H1 (cell line): ENCODE results near the gene AGAP1.

Source experiments
- BACH1 ChIP-seq: IDR thresholded peaks from 2 replicates; pipeline ENCODE4 v1.6.1; 2012; ENCODE audit warnings: low read length, improper control_type of control experiment
- CTCF ChIP-seq, 3 experiments: IDR thresholded peaks; 1 replicate in 2 of 3; 2 replicates in 1 of 3; pipeline versions ENCODE4 v1.5.1 to v1.6.1; 2011; ENCODE audit warnings: low read length in 3 of 3, mild to moderate bottlenecking in 3 of 3, inconsistent platforms in 2 of 3, low read depth in 1 of 3, moderate library complexity in 1 of 3; ENCODE audit not compliant: insufficient read depth in 1 of 3; ENCODE audit errors: control extremely low read depth in 1 of 3
- EP300 ChIP-seq, 2 experiments: IDR thresholded peaks; 1 replicate in 1 of 2; 2 replicates in 1 of 2; pipeline ENCODE4 v1.6.1; 2011 to 2012; ENCODE audit warnings: low read depth in 2 of 2, low read length in 2 of 2, mild to moderate bottlenecking in 2 of 2, borderline replicate concordance in 1 of 2, inconsistent platforms in 1 of 2, moderate library complexity in 1 of 2
- EZH2 ChIP-seq: fragments of 200-600 bp; sonication (generic); IDR thresholded peaks from 2 replicates; pipeline ENCODE4 v1.7.1; 2012; ENCODE audit warnings: low read depth, mild to moderate bottlenecking, moderate library complexity, low read length, inconsistent platforms; ENCODE audit not compliant: severe bottlenecking
- GABPA ChIP-seq: IDR thresholded peaks from 2 replicates; pipeline ENCODE4 v1.6.1; 2011; ENCODE audit warnings: mild to moderate bottlenecking, low read length, moderate library complexity, borderline replicate concordance; ENCODE audit not compliant: insufficient read depth
- HDAC6 ChIP-seq: IDR thresholded peaks from one replicate; pipeline ENCODE4 v1.7.1; 2012; ENCODE audit warnings: low read depth, mild to moderate bottlenecking, inconsistent platforms, low read length, moderate library complexity
- KDM1A ChIP-seq: fragments of 200-600, 300-600 bp; sonication (generic); IDR thresholded peaks from 2 replicates; pipeline ENCODE4 v1.7.1; 2016; ENCODE audit warnings: mild to moderate bottlenecking, low read length, borderline replicate concordance
- POLR2A ChIP-seq, 2 experiments: IDR thresholded peaks; 1 replicate in 1 of 2; 2 replicates in 1 of 2; pipeline ENCODE4 v1.6.1; 2011; ENCODE audit warnings: low read depth in 2 of 2, low read length in 2 of 2, mild to moderate bottlenecking in 2 of 2; ENCODE audit errors: control extremely low read depth in 1 of 2
- RFX5 ChIP-seq: IDR thresholded peaks from 2 replicates; pipeline ENCODE4 v1.6.1; 2011; ENCODE audit warnings: low read depth, low read length, improper control_type of control experiment, borderline replicate concordance
- TAF1 ChIP-seq: IDR thresholded peaks from 2 replicates; pipeline ENCODE4 v1.6.1; 2011; ENCODE audit warnings: mild to moderate bottlenecking, low read depth, low read length

GRCh38 chr2:235956281-235956970, 462.6 kb downstream of the AGAP1 start:
- TF ChIP-seq GABPA (no peak), EZH2 (no peak), CTCF (IDR thresholded peaks at IDR 0.05; ENCODE audit: control extremely low read depth in 1 of 3, insufficient read depth in 1 of 3, low read depth in 1 of 3, low read length in 3 of 3) (no peak), POLR2A (IDR thresholded peaks at IDR 0.05; ENCODE audit: control extremely low read depth in 1 of 2, low read depth in 2 of 2, low read length in 2 of 2) (no peak), KDM1A (no peak), TAF1 (no peak), RFX5 (no peak), HDAC6 (no peak), BACH1 (no peak), EP300 (IDR thresholded peaks at IDR 0.05; ENCODE audit: borderline replicate concordance in 1 of 2, low read depth in 2 of 2, low read length in 2 of 2) (no peak)
